IMR-90 (cell line): Measurements from ENCODE around the gene SORL1. TPM values are rescaled to one million over a fixed set of nuclear protein-coding genes. Genes with fewer than 3 reads are reported as not detected.

Experiments used
- ATAC-seq: fragments of 200-7000 bp; cut with Tn5 transposase; 2 replicates; pipeline ENCODE4 v1.9.1; 2020; ENCODE audit warnings: low read depth, mild to moderate bottlenecking, moderate library complexity
- BruUV-seq: library from RNA; stranded (reverse); fragments of 400-500 nt; replicated peaks from 2 replicates; lab custom pipeline; 2021; lab: Mats Ljungman, UMichigan
- CTCF ChIA-PET: fragments of 300-600 bp; formaldehyde crosslinking; extraction: SDS; loops from one replicate; lab custom pipeline; 2021; ENCODE audit warnings: antibody characterized with exemption; lab: Yijun Ruan, JAX
- POLR2A ChIA-PET: fragments of 300-600 bp; sonication (Branson Sonifier 250); formaldehyde crosslinking; loops from one replicate; lab custom pipeline; 2022; ENCODE audit warnings: antibody characterized with exemption; ENCODE audit not compliant: unreplicated experiment; lab: Charles Lee
- DNase-seq: peaks from one replicate; pipeline ENCODE4 v3.0.0; 2013
- H2AFZ ChIP-seq: replicated peaks from 2 replicates; pipeline ENCODE3; 2013; ENCODE audit warnings: low read length, mild to moderate bottlenecking; ENCODE audit not compliant: poor library complexity
- H2AK5ac ChIP-seq: 2 replicates; pipeline ENCODE4 v1.6.1; 2013; ENCODE audit warnings: low read depth, low read length, inconsistent platforms
- H2AK9ac ChIP-seq: replicated peaks from 2 replicates; pipeline ENCODE3; 2013; ENCODE audit warnings: mild to moderate bottlenecking, low read depth, low read length, moderate library complexity; ENCODE audit not compliant: poor library complexity
- H2BK120ac ChIP-seq: 2 replicates; pipeline ENCODE4 v1.6.1; 2013; ENCODE audit warnings: low read depth, low read length, inconsistent platforms
- H2BK15ac ChIP-seq: 3 replicates; pipeline ENCODE4 v1.6.1; 2013; ENCODE audit warnings: low read depth, low read length, inconsistent platforms
- H2BK20ac ChIP-seq: 2 replicates; pipeline ENCODE4 v1.6.1; 2013; ENCODE audit warnings: low read depth, mild to moderate bottlenecking, inconsistent platforms, low read length, moderate library complexity
- H2BK5ac ChIP-seq: 2 replicates; pipeline ENCODE4 v1.6.1; 2013; ENCODE audit warnings: mild to moderate bottlenecking, low read depth, low read length, inconsistent platforms; ENCODE audit not compliant: poor library complexity, severe bottlenecking
- H3K14ac ChIP-seq: replicated peaks from 2 replicates; pipeline ENCODE4 v1.6.1; 2013; ENCODE audit warnings: low read depth, low read length, inconsistent platforms
- H3K18ac ChIP-seq: 2 replicates; pipeline ENCODE4 v1.6.1; 2013; ENCODE audit warnings: low read depth, low read length, control low read depth
- H3K23ac ChIP-seq: 2 replicates; pipeline ENCODE4 v1.6.1; 2013; ENCODE audit warnings: low read depth, low read length, inconsistent platforms
- H3K27ac ChIP-seq: 2 replicates; pipeline ENCODE4 v1.5.1; 2013; ENCODE audit warnings: mild to moderate bottlenecking, control low read depth, low read length; ENCODE audit not compliant: insufficient read depth
- H3K27me3 ChIP-seq: 2 replicates; pipeline ENCODE4 v1.6.1; 2013; ENCODE audit warnings: low read length; ENCODE audit not compliant: control insufficient read depth, insufficient read depth
- H3K36me3 ChIP-seq: 2 replicates; pipeline ENCODE4 v1.6.1; 2013; ENCODE audit warnings: low read length, mixed read lengths; ENCODE audit not compliant: control insufficient read depth, insufficient read depth
- H3K4ac ChIP-seq: 2 replicates; pipeline ENCODE4 v1.6.1; 2013; ENCODE audit warnings: low read depth, low read length, inconsistent platforms
- H3K4me1 ChIP-seq: 2 replicates; pipeline ENCODE4 v1.6.1; 2013; ENCODE audit warnings: low read length, mixed read lengths; ENCODE audit not compliant: control insufficient read depth, insufficient read depth
- H3K4me2 ChIP-seq: 2 replicates; pipeline ENCODE4 v1.6.1; 2013; ENCODE audit warnings: low read depth, mild to moderate bottlenecking, control low read depth, low read length, moderate library complexity
- H3K4me3 ChIP-seq: 2 replicates; pipeline ENCODE4 v1.5.1; 2013; ENCODE audit warnings: low read depth, mild to moderate bottlenecking, control low read depth, low read length, moderate library complexity; ENCODE audit not compliant: insufficient read depth
- H3K56ac ChIP-seq: 2 replicates; pipeline ENCODE4 v1.6.1; 2013; ENCODE audit warnings: low read length, inconsistent platforms; ENCODE audit not compliant: insufficient read depth; ENCODE audit errors: extremely low read depth
- H3K79me1 ChIP-seq, 2 experiments: 2 replicates each; pipeline ENCODE4 v1.6.1; 2013; ENCODE audit warnings: low read length in 2 of 2, inconsistent platforms in 1 of 2, low read depth in 1 of 2
- H3K9ac ChIP-seq: 2 replicates; pipeline ENCODE4 v1.6.1; 2013; ENCODE audit warnings: low read depth, low read length, control low read depth
- H3K9me1 ChIP-seq: 2 replicates; pipeline ENCODE4 v1.6.1; 2013; ENCODE audit warnings: low read length, inconsistent platforms; ENCODE audit not compliant: insufficient read depth
- H3K9me3 ChIP-seq: 2 replicates; pipeline ENCODE4 v1.6.1; 2013; ENCODE audit warnings: low read length; ENCODE audit not compliant: control insufficient read depth, insufficient read depth
- H4K20me1 ChIP-seq: 2 replicates; pipeline ENCODE4 v1.6.1; 2013; ENCODE audit warnings: low read length, inconsistent platforms; ENCODE audit not compliant: insufficient read depth
- H4K5ac ChIP-seq: 2 replicates; pipeline ENCODE4 v1.6.1; 2013; ENCODE audit warnings: mild to moderate bottlenecking, low read depth, low read length, control low read depth
- H4K8ac ChIP-seq, 2 experiments: 2 replicates each; pipeline ENCODE4 v1.6.1; 2013; ENCODE audit warnings: low read depth in 2 of 2, low read length in 2 of 2, control low read depth in 1 of 2, inconsistent platforms in 1 of 2
- H4K91ac ChIP-seq: 2 replicates; pipeline ENCODE4 v1.6.1; 2013; ENCODE audit warnings: low read depth, low read length, inconsistent platforms; ENCODE audit not compliant: insufficient read depth
- BHLHE40 ChIP-seq: fragments of 150-350 bp; IDR thresholded peaks from 2 replicates; pipeline ENCODE4 v1.6.1; 2016; ENCODE audit warnings: mild to moderate bottlenecking, low read depth, low read length
- CHD1 ChIP-seq: IDR thresholded peaks from 2 replicates; pipeline ENCODE4 v1.6.1; 2012; ENCODE audit warnings: low read depth, low read length, improper control_type of control experiment
- ELK1 ChIP-seq: fragments of 150-350 bp; IDR thresholded peaks from 2 replicates; pipeline ENCODE4 v1.6.1; 2016; ENCODE audit warnings: low read depth, mild to moderate bottlenecking, low read length, moderate library complexity, borderline replicate concordance
- MAFK ChIP-seq: IDR thresholded peaks from 2 replicates; pipeline ENCODE4 v1.6.1; 2012; ENCODE audit warnings: low read depth, low read length, improper control_type of control experiment
- NFE2L2 ChIP-seq: fragments of 150-350 bp; IDR thresholded peaks from 2 replicates; pipeline ENCODE4 v1.6.1; 2016; ENCODE audit warnings: low read depth, mild to moderate bottlenecking, low read length
- RFX5 ChIP-seq: IDR thresholded peaks from 2 replicates; pipeline ENCODE4 v1.8.0; 2012; ENCODE audit warnings: low read depth, mild to moderate bottlenecking, low read length, moderate library complexity
- SMC3 ChIP-seq: fragments of 150-350 bp; IDR thresholded peaks from 2 replicates; pipeline ENCODE4 v1.6.1; 2016; ENCODE audit warnings: low read depth, mild to moderate bottlenecking, antibody characterized with exemption, low read length, moderate library complexity
- USF2 ChIP-seq: fragments of 150-350 bp; IDR thresholded peaks from 2 replicates; pipeline ENCODE4 v1.6.1; 2017; ENCODE audit warnings: mild to moderate bottlenecking, antibody characterized with exemption, low read length, low read depth
- WGBS, 2 experiments: methylation state at CpG; one replicate each; pipeline versions ENCODE4 v1.1.5 to v1.1.7; 2013; ENCODE audit warnings: missing lambda C conversion rate in 2 of 2; ENCODE audit not compliant: insufficient read length in 1 of 2; ENCODE audit errors: extremely low coverage in 2 of 2; 5-methylcytosine and 5-hydroxymethylcytosine counted together
- dilution Hi-C: fragments of 300-500 bp; cut with HindIII; formaldehyde crosslinking; loops from one replicate; pipeline ENCODE4 v1.14.3; 2018; ENCODE audit warnings: low sequenced_read_pairs; ENCODE audit not compliant: unreplicated experiment
- in situ Hi-C: fragments of 300-500 bp; cut with MboI; formaldehyde crosslinking; loops from 3 replicates; pipeline ENCODE4 v1.14.3; 2019; ENCODE audit warnings: low sequenced_read_pairs, inconsistent platforms, mixed read lengths
- intact Hi-C: fragments of 100-400 bp; cut with micrococcal nuclease; formaldehyde crosslinking; loops from 2 replicates; pipeline ENCODE4 v1.10.0; 2022
- polyA plus RNA-seq, 3 experiments: library from polyadenylated mRNA; depleted of rRNA; stranded (reverse); fragments of >200 nt; gene quantifications; 2 replicates each; pipeline ENCODE4 v1.2.3, GENCODE V29; 2012; ENCODE audit warnings: low replicate concordance in 1 of 3
- total RNA-seq: library from RNA; depleted of rRNA; stranded (reverse); fragments of >200 nt; gene quantifications from 2 replicates; pipeline ENCODE4 v1.2.3, GENCODE V29; 2012

The SORL1 gene
- total and polyA plus RNA-seq, 2 of the 4 experiments (the other 2 are of a cell fraction): 1.0 to 2.0 TPM

- ATAC-seq (no peak), DNase-seq (no peak)
- intact Hi-C loops (no loop called here), in situ Hi-C loops (no loop called here), dilution Hi-C loops (no loop called here)
- 0 out of 2 replicates have a peak, but pooled peaks cover 3% of the 10 kb centered on the region for H3K9me1 ChIP-seq
- H4K8ac ChIP-seq: no peak overlapping the region
- H3K4me3 ChIP-seq: no peak overlapping the region
- no peaks in the 10 kb centered on the region for H3K27me3 ChIP-seq
- H2AK9ac ChIP-seq: no peak overlapping the region
- H3K4ac ChIP-seq: no peak overlapping the region; the same call in 1 of the 2 replicates
- H2BK5ac ChIP-seq: no peak overlapping the region
- H3K18ac ChIP-seq: no peak overlapping the region
- no peaks in the 10 kb centered on the region for H3K79me1 ChIP-seq
- H3K9ac ChIP-seq: no peak overlapping the region
- no peak overlapping the region for H3K23ac ChIP-seq
- ChIA-PET CTCF (interaction anchor here (0.5 to 0.7 kb wide), 3 partner anchors 8 to 545 kb away, joined by 3 to 6 read pairs (median 4); no protein-coding TSS in a partner anchor), POLR2A (interaction anchor here (0.6 to 0.7 kb wide), 2 partner anchors 1477 to 1725 kb away, joined by 3 to 5 read pairs; no protein-coding TSS in a partner anchor)
- no CpG with 5 or more reads among the region's 3 CpGs for WGBS, 2 experiments
- TF ChIP-seq RFX5 (no peak), MAFK (no peak), NFE2L2 (no peak), USF2 (no peak), CHD1 (no peak), SMC3 (no peak), BHLHE40 (no peak), ELK1 (no peak)
- H3K4me1 ChIP-seq: peaks cover 4% of the 10 kb centered on the region; the same call in 1 of the 2 replicates
- no peak overlapping the region for H3K27ac ChIP-seq
- H4K20me1 ChIP-seq: no peaks in the 10 kb centered on the region
- no peaks in the 10 kb centered on the region for H3K36me3 ChIP-seq
- no peaks in the 10 kb centered on the region for H3K9me3 ChIP-seq
- no peak overlapping the region for H2BK20ac ChIP-seq
- no peak overlapping the region for H2BK120ac ChIP-seq
- BruUV-seq: no TSS peak
- H4K91ac ChIP-seq: no peak overlapping the region
- H3K14ac ChIP-seq: no peak overlapping the region
- no peak overlapping the region for H2AFZ ChIP-seq
- H3K4me2 ChIP-seq: no peak overlapping the region
- no peak overlapping the region for H2AK5ac ChIP-seq
- no peak overlapping the region for H2BK15ac ChIP-seq
- H3K56ac ChIP-seq: no peak overlapping the region
- H4K5ac ChIP-seq: no peak overlapping the region
These were observed 218.2 kb downstream of the SORL1 start for GRCh38 chr11:121670266-121670665.
